ENCODE results near the gene ANKRD60. TPM values are rescaled to one million over a fixed set of nuclear protein-coding genes. Genes with fewer than 3 reads are reported as not detected.

Gene ANKRD60
- total RNA-seq, 1 experiment from 2014 or later, result not detected

DNA sequence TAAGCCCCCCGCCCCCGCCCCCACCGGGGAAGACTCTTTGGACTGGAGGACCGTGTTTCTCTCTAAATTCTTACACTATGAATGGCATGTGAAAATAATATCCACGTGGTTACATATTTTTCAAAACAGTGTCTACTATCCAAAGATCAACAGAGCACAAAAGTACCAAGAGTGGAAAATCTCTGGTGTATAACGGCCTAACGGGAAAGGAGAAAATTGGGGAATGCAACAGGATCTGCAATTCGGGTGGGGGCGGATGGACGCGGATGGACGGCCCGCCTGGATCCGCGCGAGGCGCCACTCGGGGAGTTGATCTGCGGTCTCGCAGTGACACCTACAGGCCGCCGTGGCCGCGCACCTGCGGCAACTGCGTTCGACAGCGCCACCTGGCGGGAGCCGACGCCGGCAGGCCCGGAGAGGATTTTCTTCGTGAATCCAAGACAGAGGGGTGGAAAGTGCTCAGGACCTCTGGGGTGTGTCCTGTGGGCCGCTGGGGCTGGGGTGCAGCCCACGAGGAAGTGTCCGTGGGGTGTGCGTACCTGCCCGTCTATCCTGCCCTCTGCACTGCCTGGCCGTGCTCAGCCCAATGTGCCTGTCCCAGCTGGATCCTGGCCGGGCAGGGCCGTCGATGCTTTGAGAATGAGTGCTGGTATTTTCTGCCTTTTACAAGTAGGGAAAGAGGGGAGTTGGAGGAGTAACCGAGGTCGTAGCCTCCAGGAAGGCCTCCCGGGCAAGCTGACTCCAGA, 18.6 kb downstream of the ANKRD60 start (continued):
- TF ChIP-seq GTF2I (CRISPR knock-in tag; conservative IDR thresholded peaks at IDR 0.05) (no peak), NFATC4 (CRISPR knock-in tag; IDR thresholded peaks at IDR 0.05) (no peak), ZNF263 (CRISPR knock-in tag; IDR thresholded peaks at IDR 0.05; ENCODE audit: low read depth) (no peak), MXD4 (CRISPR knock-in tag; IDR thresholded peaks at IDR 0.05; ENCODE audit: borderline replicate concordance) (no peak), SMAD4 (CRISPR knock-in tag; IDR thresholded peaks at IDR 0.05) (no peak), GRHL2 (CRISPR knock-in tag; IDR thresholded peaks at IDR 0.05; ENCODE audit: insufficient replicate concordance, severe bottlenecking) (no peak)
- TF ChIP-seq, protein P1, sequence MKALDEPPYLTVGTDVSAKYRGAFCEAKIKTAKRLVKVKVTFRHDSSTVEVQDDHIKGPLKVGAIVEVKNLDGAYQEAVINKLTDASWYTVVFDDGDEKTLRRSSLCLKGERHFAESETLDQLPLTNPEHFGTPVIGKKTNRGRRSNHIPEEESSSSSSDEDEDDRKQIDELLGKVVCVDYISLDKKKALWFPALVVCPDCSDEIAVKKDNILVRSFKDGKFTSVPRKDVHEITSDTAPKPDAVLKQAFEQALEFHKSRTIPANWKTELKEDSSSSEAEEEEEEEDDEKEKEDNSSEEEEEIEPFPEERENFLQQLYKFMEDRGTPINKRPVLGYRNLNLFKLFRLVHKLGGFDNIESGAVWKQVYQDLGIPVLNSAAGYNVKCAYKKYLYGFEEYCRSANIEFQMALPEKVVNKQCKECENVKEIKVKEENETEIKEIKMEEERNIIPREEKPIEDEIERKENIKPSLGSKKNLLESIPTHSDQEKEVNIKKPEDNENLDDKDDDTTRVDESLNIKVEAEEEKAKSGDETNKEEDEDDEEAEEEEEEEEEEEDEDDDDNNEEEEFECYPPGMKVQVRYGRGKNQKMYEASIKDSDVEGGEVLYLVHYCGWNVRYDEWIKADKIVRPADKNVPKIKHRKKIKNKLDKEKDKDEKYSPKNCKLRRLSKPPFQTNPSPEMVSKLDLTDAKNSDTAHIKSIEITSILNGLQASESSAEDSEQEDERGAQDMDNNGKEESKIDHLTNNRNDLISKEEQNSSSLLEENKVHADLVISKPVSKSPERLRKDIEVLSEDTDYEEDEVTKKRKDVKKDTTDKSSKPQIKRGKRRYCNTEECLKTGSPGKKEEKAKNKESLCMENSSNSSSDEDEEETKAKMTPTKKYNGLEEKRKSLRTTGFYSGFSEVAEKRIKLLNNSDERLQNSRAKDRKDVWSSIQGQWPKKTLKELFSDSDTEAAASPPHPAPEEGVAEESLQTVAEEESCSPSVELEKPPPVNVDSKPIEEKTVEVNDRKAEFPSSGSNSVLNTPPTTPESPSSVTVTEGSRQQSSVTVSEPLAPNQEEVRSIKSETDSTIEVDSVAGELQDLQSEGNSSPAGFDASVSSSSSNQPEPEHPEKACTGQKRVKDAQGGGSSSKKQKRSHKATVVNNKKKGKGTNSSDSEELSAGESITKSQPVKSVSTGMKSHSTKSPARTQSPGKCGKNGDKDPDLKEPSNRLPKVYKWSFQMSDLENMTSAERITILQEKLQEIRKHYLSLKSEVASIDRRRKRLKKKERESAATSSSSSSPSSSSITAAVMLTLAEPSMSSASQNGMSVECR (CRISPR knock-in tag; IDR thresholded peaks at IDR 0.05; ENCODE audit: borderline replicate concordance), result no peak

DNA sequence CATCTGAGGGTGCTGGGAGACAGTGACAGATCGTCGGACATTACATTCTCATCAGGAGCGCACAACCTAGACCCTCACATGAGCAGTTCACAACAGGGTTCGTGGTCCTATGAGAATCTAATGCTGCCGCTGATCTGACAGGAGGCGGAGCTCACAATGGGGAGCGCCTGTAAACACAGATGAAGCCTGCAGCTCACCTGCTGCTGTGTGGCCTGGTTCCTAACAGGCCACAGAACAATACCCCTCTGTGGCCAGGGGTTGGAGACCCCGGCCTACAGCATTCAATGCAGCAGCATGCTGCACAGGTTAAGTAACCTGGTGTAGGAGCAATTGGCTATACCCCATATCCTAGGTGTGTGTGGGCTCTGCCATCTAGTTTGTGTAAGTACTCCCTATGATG, 19.5 kb downstream of the ANKRD60 start:
- peaks cover 2% of the 10 kb centered on the region; the same call in 1 of the 2 replicates for H3K27me3 Mint-ChIP-seq (ENCODE audit: low read depth)
- no peak for TF ChIP-seq SMAD4 (CRISPR knock-in tag; IDR thresholded peaks at IDR 0.05)
- no peak for TF ChIP-seq SOX15 (CRISPR knock-in tag; IDR thresholded peaks at IDR 0.05)
- TF ChIP-seq TEAD1 (CRISPR knock-in tag; IDR thresholded peaks at IDR 0.05), result no peak
- no peak for TF ChIP-seq TP53 (CRISPR knock-in tag; IDR thresholded peaks at IDR 0.05)
- TF ChIP-seq SMAD3 (CRISPR knock-in tag; IDR thresholded peaks at IDR 0.05; ENCODE audit: borderline replicate concordance), result no peak
- TF ChIP-seq NR3C1 (CRISPR knock-in tag; conservative IDR thresholded peaks at IDR 0.05; ENCODE audit: low read depth), result no peak
- TF ChIP-seq, protein P2, sequence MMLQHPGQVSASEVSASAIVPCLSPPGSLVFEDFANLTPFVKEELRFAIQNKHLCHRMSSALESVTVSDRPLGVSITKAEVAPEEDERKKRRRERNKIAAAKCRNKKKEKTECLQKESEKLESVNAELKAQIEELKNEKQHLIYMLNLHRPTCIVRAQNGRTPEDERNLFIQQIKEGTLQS (CRISPR knock-in tag; conservative IDR thresholded peaks at IDR 0.05), result no peak
- no peak for TF ChIP-seq CREM (CRISPR knock-in tag; IDR thresholded peaks at IDR 0.05)
- TF ChIP-seq, protein P3, sequence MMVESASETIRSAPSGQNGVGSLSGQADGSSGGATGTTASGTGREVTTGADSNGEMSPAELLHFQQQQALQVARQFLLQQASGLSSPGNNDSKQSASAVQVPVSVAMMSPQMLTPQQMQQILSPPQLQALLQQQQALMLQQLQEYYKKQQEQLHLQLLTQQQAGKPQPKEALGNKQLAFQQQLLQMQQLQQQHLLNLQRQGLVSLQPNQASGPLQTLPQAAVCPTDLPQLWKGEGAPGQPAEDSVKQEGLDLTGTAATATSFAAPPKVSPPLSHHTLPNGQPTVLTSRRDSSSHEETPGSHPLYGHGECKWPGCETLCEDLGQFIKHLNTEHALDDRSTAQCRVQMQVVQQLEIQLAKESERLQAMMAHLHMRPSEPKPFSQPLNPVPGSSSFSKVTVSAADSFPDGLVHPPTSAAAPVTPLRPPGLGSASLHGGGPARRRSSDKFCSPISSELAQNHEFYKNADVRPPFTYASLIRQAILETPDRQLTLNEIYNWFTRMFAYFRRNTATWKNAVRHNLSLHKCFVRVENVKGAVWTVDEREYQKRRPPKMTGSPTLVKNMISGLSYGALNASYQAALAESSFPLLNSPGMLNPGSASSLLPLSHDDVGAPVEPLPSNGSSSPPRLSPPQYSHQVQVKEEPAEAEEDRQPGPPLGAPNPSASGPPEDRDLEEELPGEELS (CRISPR knock-in tag; IDR thresholded peaks at IDR 0.05), result no peak
- no peak for TF ChIP-seq NFE2L1 (CRISPR knock-in tag; IDR thresholded peaks at IDR 0.05)
- no peak for TF ChIP-seq GRHL2 (CRISPR knock-in tag; IDR thresholded peaks at IDR 0.05; ENCODE audit: insufficient replicate concordance, severe bottlenecking)
- no peak for TF ChIP-seq ATF1 (CRISPR knock-in tag; IDR thresholded peaks at IDR 0.05)
- peaks cover 4% of the 10 kb centered on the region for H3K4me1 Mint-ChIP-seq
- POLR2A ChIA-PET, result no interaction called here
- H3K36me3 Mint-ChIP-seq, result no peaks in the 10 kb centered on the region
- no peak overlapping the region for H3K4me3 Mint-ChIP-seq
- no peaks in the 10 kb centered on the region; the same call in 1 of the 2 replicates for H3K9me3 Mint-ChIP-seq
- DNase-seq (ENCODE audit: low spot score) (no peak), ATAC-seq (peak; percentile 40)
- CTCF ChIA-PET, result interaction anchor here (0.6 to 3.3 kb wide), 7 partner anchors 17 to 800 kb away, joined by 3 to 14 read pairs (median 3); no protein-coding TSS in a partner anchor
- H3K27ac Mint-ChIP-seq, result no peak overlapping the region

Measured in WTC11 (cell line).